Immature natural killer cell (primary cell): ENCODE results near the gene PABPN1. TPM values are rescaled to one million over a fixed set of nuclear protein-coding genes. Genes with fewer than 3 reads are reported as not detected.

Experiments
- polyA plus RNA-seq, 3 donors: library from polyadenylated mRNA; unstranded; fragments of 300-500 nt; fragmentation: Illumina TruSeq; gene quantifications; one replicate each; pipeline ENCODE4 v1.2.3, GENCODE V29; 2021

Gene PABPN1
- polyA plus RNA-seq, 3 donors from 2014 or later: 86.2 to 114 (median 113) TPM

Other genes with a start within 250 kb of the PABPN1 start
- 10 to 100 TPM in 1 of 3 donors, 1 to 10 TPM in 1, under 1 TPM in 1; 0.40 to 15.0 (median 4.5) TPM for gene ACIN1, start 226.3 kb upstream of the PABPN1 start, polyA plus RNA-seq
- gene C14orf119, start 226.0 kb upstream of the PABPN1 start, polyA plus RNA-seq: 100 to 1,000 TPM in 2 of 3 donors, 10 to 100 TPM in 1; 85.2 to 184 (median 135) TPM
- not detected for gene CIROP, start 216.5 kb upstream of the PABPN1 start, polyA plus RNA-seq
- gene CEBPE, start 202.2 kb upstream of the PABPN1 start, polyA plus RNA-seq: not detected
- under 1 TPM in 1 of 3 donors, not detected in 2; 0.45 TPM for gene SLC7A8, start 137.8 kb upstream of the PABPN1 start, polyA plus RNA-seq
- not detected for gene RNF212B, start 83.5 kb upstream of the PABPN1 start, polyA plus RNA-seq
- 1 to 10 TPM; 1.2 to 4.9 (median 2.1) TPM for gene HOMEZ, start 35.3 kb upstream of the PABPN1 start, polyA plus RNA-seq
- gene PPP1R3E, start 18.6 kb upstream of the PABPN1 start, polyA plus RNA-seq: 1 to 10 TPM in 2 of 3 donors, not detected in 1; 1.4 to 2.0 TPM
- gene BCL2L2, start 14.6 kb upstream of the PABPN1 start, polyA plus RNA-seq: 1 to 10 TPM in 1 of 3 donors, under 1 TPM in 2; 0.07 to 1.2 (median 0.69) TPM
- under 1 TPM in 1 of 3 donors, not detected in 2; 0.18 TPM for gene SLC22A17, start 31.4 kb downstream of the PABPN1 start, polyA plus RNA-seq
- not detected for gene EFS, start 43.7 kb downstream of the PABPN1 start, polyA plus RNA-seq
- gene IL25, start 51.4 kb downstream of the PABPN1 start, polyA plus RNA-seq: not detected
- 1 to 10 TPM in 1 of 3 donors, under 1 TPM in 1, not detected in 1; 0.27 to 4.0 TPM for gene CMTM5, start 55.6 kb downstream of the PABPN1 start, polyA plus RNA-seq
- gene MYH6, start 86.8 kb downstream of the PABPN1 start, polyA plus RNA-seq: not detected
- not detected for gene MYH7, start 114.2 kb downstream of the PABPN1 start, polyA plus RNA-seq
- 10 to 100 TPM; 52.3 to 84.8 (median 81.5) TPM for gene NGDN, start 148.2 kb downstream of the PABPN1 start, polyA plus RNA-seq
- under 1 TPM in 1 of 3 donors, not detected in 2; 0.12 TPM for gene ZFHX2, start 230.3 kb downstream of the PABPN1 start, polyA plus RNA-seq
- 10 to 100 TPM; 17.5 to 20.6 (median 19.5) TPM for gene THTPA, start 234.8 kb downstream of the PABPN1 start, polyA plus RNA-seq
- gene AP1G2, start 246.3 kb downstream of the PABPN1 start, polyA plus RNA-seq: 10 to 100 TPM; 62.9 to 80.7 (median 64.4) TPM